OCI-LY3 (cell line): ENCODE data around the gene THBS1.

Source experiments
- H2AFZ ChIP-seq: fragments of 200-600, 300-600 bp; shearing (Covaris generic); 2 replicates; pipeline ENCODE4 v1.6.0; 2014; ENCODE audit warnings: antibody characterized with exemption, low read depth, low read length
- H3K27ac ChIP-seq: fragments of 200-600, 300-600 bp; sonication (generic); 2 replicates; pipeline ENCODE4 v1.5.1; 2014; ENCODE audit warnings: mild to moderate bottlenecking, low read length, moderate library complexity, mixed read lengths
- H3K27me3 ChIP-seq: fragments of 200-600, 300-600 bp; sonication (generic); 2 replicates; pipeline ENCODE4 v1.6.1; 2014; ENCODE audit warnings: low read depth, low read length, mixed read lengths
- H3K36me3 ChIP-seq: fragments of 200-600, 300-600 bp; sonication (generic); replicated peaks from 2 replicates; pipeline ENCODE3; 2014; ENCODE audit warnings: low read depth, low read length, mixed read lengths
- H3K4me1 ChIP-seq: fragments of 300-600, 200-600 bp; sonication (generic); 2 replicates; pipeline ENCODE4 v1.6.1; 2014; ENCODE audit warnings: low read length, mixed read lengths
- H3K4me2 ChIP-seq: fragments of 200-600, 300-600 bp; sonication (generic); 2 replicates; pipeline ENCODE4 v1.6.1; 2014; ENCODE audit warnings: low read length, mixed read lengths
- H3K4me3 ChIP-seq: fragments of 300-600, 200-600 bp; sonication (generic); 2 replicates; pipeline ENCODE4 v1.5.1; 2014; ENCODE audit warnings: antibody characterized with exemption, mild to moderate bottlenecking, low read length, moderate library complexity
- H3K79me2 ChIP-seq: fragments of 300-600, 200-600 bp; shearing (Covaris generic); 2 replicates; pipeline ENCODE4 v1.6.1; 2014; ENCODE audit warnings: mild to moderate bottlenecking, low read length, mixed read lengths
- H3K9ac ChIP-seq: fragments of 300-600, 200-600 bp; shearing (Covaris generic); 2 replicates; pipeline ENCODE4 v1.6.0; 2014; ENCODE audit warnings: mild to moderate bottlenecking, low read length, moderate library complexity
- H3K9me3 ChIP-seq: fragments of 200-600, 300-600 bp; shearing (Covaris generic); 2 replicates; pipeline ENCODE4 v1.6.1; 2014; ENCODE audit warnings: low read length, mixed read lengths; ENCODE audit not compliant: insufficient read depth
- H4K20me1 ChIP-seq: fragments of 200-600, 300-600 bp; sonication (generic); 2 replicates; pipeline ENCODE4 v1.6.1; 2016; ENCODE audit warnings: low read length, mixed read lengths; ENCODE audit not compliant: insufficient read depth
- EZH2phosphoT487 ChIP-seq: fragments of 200-600 bp; shearing (Covaris generic); IDR thresholded peaks from 2 replicates; pipeline ENCODE4 v1.6.1; 2018; ENCODE audit warnings: antibody characterized with exemption, mixed run types, low read depth
- TF ChIP-seq, protein P1 (sequence below): fragments of 200-600, 300-600 bp; sonication (generic); IDR thresholded peaks from 2 replicates; pipeline ENCODE4 v1.5.1; 2014; ENCODE audit warnings: antibody characterized with exemption, low read length, low read depth

Gene THBS1

DNA sequence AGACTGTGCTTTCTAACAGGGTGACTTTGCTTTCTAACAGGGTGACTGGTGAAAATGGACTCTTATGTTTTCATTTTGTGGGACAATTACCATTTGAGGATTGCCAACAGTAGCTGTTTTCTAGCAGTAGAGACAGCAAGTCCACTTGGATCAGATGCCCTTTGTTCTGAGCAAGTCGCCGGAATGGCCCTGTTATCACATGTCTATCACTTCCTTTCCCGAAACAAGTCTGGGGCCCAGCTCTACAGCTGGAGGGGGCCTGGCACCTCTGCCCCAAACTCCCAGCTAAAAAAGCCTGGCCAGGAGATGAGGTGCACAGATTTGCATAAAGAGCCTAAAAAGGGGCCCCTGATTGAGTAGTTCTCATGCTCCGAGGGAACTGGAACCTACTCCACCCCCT lies 44.6 kb downstream of the THBS1 start:
- Histone ChIP-seq H3K4me1 (peaks cover 71% of the 10 kb centered on the region), H3K79me2 (no peaks in the 10 kb centered on the region), H3K4me3 (no peak overlapping the region), H4K20me1 (no peaks in the 10 kb centered on the region), H3K9me3 (peaks cover 8% of the 10 kb centered on the region; the same call in 1 of the 2 replicates), H3K27ac (peak overlapping the region; percentile 98), H3K9ac (no peak overlapping the region), H3K27me3 (no peaks in the 10 kb centered on the region), H3K36me3 (peaks cover 20% of the 10 kb centered on the region), H3K4me2 (no peak overlapping the region), H2AFZ (no peak overlapping the region)
- TF ChIP-seq, protein P1, sequence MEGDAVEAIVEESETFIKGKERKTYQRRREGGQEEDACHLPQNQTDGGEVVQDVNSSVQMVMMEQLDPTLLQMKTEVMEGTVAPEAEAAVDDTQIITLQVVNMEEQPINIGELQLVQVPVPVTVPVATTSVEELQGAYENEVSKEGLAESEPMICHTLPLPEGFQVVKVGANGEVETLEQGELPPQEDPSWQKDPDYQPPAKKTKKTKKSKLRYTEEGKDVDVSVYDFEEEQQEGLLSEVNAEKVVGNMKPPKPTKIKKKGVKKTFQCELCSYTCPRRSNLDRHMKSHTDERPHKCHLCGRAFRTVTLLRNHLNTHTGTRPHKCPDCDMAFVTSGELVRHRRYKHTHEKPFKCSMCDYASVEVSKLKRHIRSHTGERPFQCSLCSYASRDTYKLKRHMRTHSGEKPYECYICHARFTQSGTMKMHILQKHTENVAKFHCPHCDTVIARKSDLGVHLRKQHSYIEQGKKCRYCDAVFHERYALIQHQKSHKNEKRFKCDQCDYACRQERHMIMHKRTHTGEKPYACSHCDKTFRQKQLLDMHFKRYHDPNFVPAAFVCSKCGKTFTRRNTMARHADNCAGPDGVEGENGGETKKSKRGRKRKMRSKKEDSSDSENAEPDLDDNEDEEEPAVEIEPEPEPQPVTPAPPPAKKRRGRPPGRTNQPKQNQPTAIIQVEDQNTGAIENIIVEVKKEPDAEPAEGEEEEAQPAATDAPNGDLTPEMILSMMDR, result no peak
- TF ChIP-seq EZH2phosphoT487, result no peak

DNA sequence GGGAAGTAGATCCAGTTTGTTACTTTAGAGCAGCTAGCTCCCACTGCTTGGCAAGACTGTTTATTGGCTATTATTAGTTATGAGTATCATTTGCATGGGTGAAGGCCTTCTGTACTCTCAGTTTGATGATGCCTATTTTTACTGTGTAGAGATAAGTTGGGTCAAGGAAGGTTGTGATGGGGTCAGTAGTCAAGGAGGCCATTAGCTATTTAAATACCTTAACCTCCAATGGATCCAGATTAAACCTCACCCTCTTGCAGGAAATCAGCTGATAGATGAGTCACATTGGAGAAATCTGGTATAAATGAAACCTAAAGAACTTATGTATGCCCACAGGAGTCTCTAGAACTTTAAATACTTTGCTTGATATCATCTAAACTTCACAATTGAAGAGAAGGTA lies 45.0 kb downstream of the THBS1 start:
- H3K27ac ChIP-seq, result no peak overlapping the region
- H3K36me3 ChIP-seq, result peaks cover 20% of the 10 kb centered on the region
- H3K79me2 ChIP-seq, result no peaks in the 10 kb centered on the region
- no peak for TF ChIP-seq EZH2phosphoT487
- TF ChIP-seq, protein P1, result no peak
- H4K20me1 ChIP-seq, result no peaks in the 10 kb centered on the region
- H3K4me1 ChIP-seq, result peaks cover 71% of the 10 kb centered on the region
- no peak overlapping the region for H3K4me3 ChIP-seq
- H2AFZ ChIP-seq, result no peak overlapping the region
- no peaks in the 10 kb centered on the region for H3K27me3 ChIP-seq
- peaks cover 8% of the 10 kb centered on the region; the same call in 1 of the 2 replicates for H3K9me3 ChIP-seq
- no peak overlapping the region for H3K4me2 ChIP-seq
- H3K9ac ChIP-seq, result no peak overlapping the region

DNA sequence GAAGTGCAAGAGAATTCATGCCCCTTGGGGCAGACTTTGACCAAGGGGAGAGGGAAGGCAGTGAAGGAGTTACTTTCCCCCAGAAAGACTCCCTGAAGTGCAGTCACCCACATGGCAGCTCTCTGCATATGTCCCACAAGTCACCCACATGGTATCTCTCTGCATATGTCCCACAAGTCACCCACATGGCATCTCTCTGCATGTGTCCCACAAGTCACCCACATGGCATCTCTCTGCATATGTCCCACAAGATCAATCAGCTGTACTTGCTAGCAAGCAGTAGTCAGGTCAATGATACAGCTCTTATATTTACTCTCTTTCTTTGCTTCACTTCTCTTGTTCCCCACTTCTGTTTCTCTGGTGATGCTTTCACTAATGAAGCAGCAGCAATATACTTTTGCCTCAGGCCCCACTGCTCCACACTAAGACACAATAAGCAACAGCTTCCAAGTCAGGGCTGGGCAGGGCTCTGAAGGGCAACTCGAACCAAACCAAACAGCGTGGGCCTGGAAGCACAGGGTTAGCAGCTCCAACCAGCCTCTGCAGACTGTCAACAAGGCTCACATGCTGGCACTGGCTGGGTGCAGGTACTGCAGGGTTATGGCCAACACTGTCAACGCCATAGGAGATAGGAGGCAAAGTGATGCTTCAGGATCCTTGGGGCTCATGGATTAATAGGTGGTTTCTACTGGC lies 46.7 kb downstream of the THBS1 start:
- no peak for TF ChIP-seq EZH2phosphoT487
- TF ChIP-seq, protein P1, result no peak
- Histone ChIP-seq H3K9ac (no peak overlapping the region), H3K27ac (no peak overlapping the region), H3K9me3 (peaks cover 8% of the 10 kb centered on the region; the same call in 1 of the 2 replicates), H2AFZ (no peak overlapping the region), H3K79me2 (no peaks in the 10 kb centered on the region), H3K4me1 (peaks cover 56% of the 10 kb centered on the region), H3K36me3 (peaks cover 20% of the 10 kb centered on the region), H4K20me1 (no peaks in the 10 kb centered on the region), H3K27me3 (no peaks in the 10 kb centered on the region), H3K4me2 (no peak overlapping the region), H3K4me3 (no peak overlapping the region)

DNA sequence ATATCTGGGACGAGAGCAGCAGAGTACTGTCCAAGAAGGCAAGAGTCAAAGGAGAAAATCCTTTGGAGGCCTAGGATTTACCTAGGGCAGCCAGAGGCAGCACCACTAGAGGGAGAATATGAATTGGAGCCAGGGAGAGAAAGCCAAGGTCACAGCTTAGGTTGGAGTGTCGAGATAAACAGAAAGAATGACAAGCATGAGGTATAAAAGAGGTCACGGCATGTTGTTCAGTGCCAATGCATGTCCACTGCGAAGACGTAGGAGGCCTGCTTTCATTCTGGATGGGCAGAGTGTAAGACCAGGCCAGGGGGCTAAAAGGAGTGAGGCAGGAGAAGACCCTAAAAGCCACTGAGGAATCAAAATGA lies 47.2 kb downstream of the THBS1 start:
- H3K36me3 ChIP-seq, result peaks cover 20% of the 10 kb centered on the region
- H3K27me3 ChIP-seq, result no peaks in the 10 kb centered on the region
- no peak overlapping the region for H2AFZ ChIP-seq
- TF ChIP-seq, protein P1, result no peak
- no peak for TF ChIP-seq EZH2phosphoT487
- H3K9ac ChIP-seq, result no peak overlapping the region
- H3K27ac ChIP-seq, result no peak overlapping the region
- H3K4me2 ChIP-seq, result no peak overlapping the region
- H3K4me1 ChIP-seq, result peaks cover 50% of the 10 kb centered on the region
- no peak overlapping the region for H3K4me3 ChIP-seq
- no peaks in the 10 kb centered on the region for H3K79me2 ChIP-seq
- H4K20me1 ChIP-seq, result no peaks in the 10 kb centered on the region
- peaks cover 8% of the 10 kb centered on the region; the same call in 1 of the 2 replicates for H3K9me3 ChIP-seq
